Smooth muscle cell (in vitro differentiated cells): ENCODE results near the gene PSME3IP1. TPM values are rescaled to one million over a fixed set of nuclear protein-coding genes. Genes with fewer than 3 reads are reported as not detected.

Source experiments
- DNase-seq: peaks from one replicate; lab custom pipeline; 2025; ENCODE audit not compliant: unreplicated experiment; lab: John Stamatoyannopoulos, UW
- H2AFZ ChIP-seq: fragments of 200-600 bp; sonication (generic); 2 replicates; pipeline ENCODE4 v1.6.0; 2016; ENCODE audit warnings: antibody characterized with exemption, low read depth, mild to moderate bottlenecking
- H3F3A ChIP-seq: fragments of 200-600 bp; sonication (generic); 2 replicates; pipeline ENCODE4 v1.6.0; 2017; ENCODE audit warnings: antibody characterized with exemption, low read depth
- H3K27ac ChIP-seq: fragments of 200-600 bp; sonication (generic); 2 replicates; pipeline ENCODE4 v1.5.1; 2016; ENCODE audit warnings: low read depth, mild to moderate bottlenecking
- H3K27me3 ChIP-seq: fragments of 200-600 bp; sonication (generic); 2 replicates; pipeline ENCODE4 v1.6.1; 2016; ENCODE audit warnings: low read depth, mild to moderate bottlenecking
- H3K36me3 ChIP-seq: fragments of 200-600 bp; sonication (generic); 2 replicates; pipeline ENCODE4 v1.5.1; 2016; ENCODE audit warnings: low read depth
- H3K4me1 ChIP-seq: fragments of 200-600 bp; sonication (generic); 2 replicates; pipeline ENCODE4 v1.5.1; 2016; ENCODE audit warnings: low read depth
- H3K4me2 ChIP-seq: fragments of 200-600 bp; sonication (generic); 2 replicates; pipeline ENCODE4 v1.6.0; 2016; ENCODE audit warnings: mild to moderate bottlenecking
- H3K4me3 ChIP-seq: fragments of 200-600 bp; sonication (generic); 2 replicates; pipeline ENCODE4 v1.5.1; 2016; ENCODE audit warnings: mild to moderate bottlenecking
- H3K79me2 ChIP-seq: fragments of 200-600 bp; sonication (generic); 2 replicates; pipeline ENCODE4 v1.6.0; 2016; ENCODE audit warnings: low read depth, mild to moderate bottlenecking
- H3K9ac ChIP-seq: fragments of 200-600 bp; sonication (generic); 2 replicates; pipeline ENCODE4 v1.6.0; 2016; ENCODE audit warnings: low read depth
- H3K9me3 ChIP-seq: fragments of 200-600 bp; sonication (generic); replicated peaks from 2 replicates; pipeline ENCODE4 v1.5.1; 2016; ENCODE audit warnings: low read depth
- H4K20me1 ChIP-seq: fragments of 200-600 bp; sonication (generic); 2 replicates; pipeline ENCODE4 v1.6.0; 2016; ENCODE audit warnings: low read depth
- WGBS: methylation state at CpG from one replicate; pipeline ENCODE4 v1.1.7; 2016; ENCODE audit warnings: low lambda C conversion rate; 5-methylcytosine and 5-hydroxymethylcytosine counted together
- polyA plus RNA-seq: library from polyadenylated mRNA; unstranded; fragments of >200 nt; fragmentation: Nextera tagmentation; extraction: Ambion mirVana; gene quantifications from 2 replicates; pipeline ENCODE4 v1.2.1, GENCODE V29; 2016
- total RNA-seq: library from RNA; depleted of rRNA; stranded (reverse); fragments of >200 nt; gene quantifications from 2 replicates; pipeline ENCODE4 v1.2.3, GENCODE V29; 2014
- TF ChIP-seq, protein P1 (sequence below): fragments of 200-600 bp; sonication (generic); IDR thresholded peaks from 2 replicates; pipeline ENCODE4 v1.5.1; 2017; ENCODE audit warnings: borderline replicate concordance, mild to moderate bottlenecking, antibody characterized with exemption; ENCODE audit not compliant: insufficient read depth, poor library complexity, severe bottlenecking

The PSME3IP1 gene
- total and polyA plus RNA-seq, 2 experiments from 2014 or later, result 58.1 to 104 TPM

DNA sequence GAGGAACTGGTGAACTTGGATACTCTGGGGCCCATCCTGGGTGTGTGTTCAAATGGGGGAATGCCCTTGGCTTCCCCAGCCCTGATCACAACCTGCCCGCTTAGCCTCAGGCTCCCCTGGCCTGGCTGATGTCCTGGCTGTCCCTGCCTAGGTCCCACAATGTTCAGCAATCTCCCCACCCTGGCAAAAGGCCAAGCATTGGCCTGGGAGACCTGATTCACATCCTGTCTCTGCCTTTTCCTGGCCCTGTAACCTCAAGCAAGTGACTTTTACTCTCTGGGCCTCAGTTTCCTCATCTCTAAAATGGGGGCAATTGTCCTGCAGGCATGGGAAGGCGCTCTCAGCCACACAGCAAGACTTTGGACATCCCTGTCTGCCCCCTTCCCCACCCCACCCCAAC lies 79.1 kb downstream of the PSME3IP1 start:
- Histone ChIP-seq H3K4me1 (no peaks in the 10 kb centered on the region), H3K4me2 (no peak overlapping the region), H3K4me3 (no peak overlapping the region), H3F3A (no peaks in the 10 kb centered on the region), H2AFZ (no peak overlapping the region), H3K9ac (no peak overlapping the region), H3K36me3 (no peaks in the 10 kb centered on the region), H3K9me3 (no peaks in the 10 kb centered on the region), H4K20me1 (peaks cover 20% of the 10 kb centered on the region), H3K27ac (no peak overlapping the region), H3K27me3 (no peaks in the 10 kb centered on the region), H3K79me2 (no peaks in the 10 kb centered on the region)
- 100% methylated on average over 2 of the region's 2 CpGs for WGBS
- no peak for DNase-seq
- TF ChIP-seq, protein P1, sequence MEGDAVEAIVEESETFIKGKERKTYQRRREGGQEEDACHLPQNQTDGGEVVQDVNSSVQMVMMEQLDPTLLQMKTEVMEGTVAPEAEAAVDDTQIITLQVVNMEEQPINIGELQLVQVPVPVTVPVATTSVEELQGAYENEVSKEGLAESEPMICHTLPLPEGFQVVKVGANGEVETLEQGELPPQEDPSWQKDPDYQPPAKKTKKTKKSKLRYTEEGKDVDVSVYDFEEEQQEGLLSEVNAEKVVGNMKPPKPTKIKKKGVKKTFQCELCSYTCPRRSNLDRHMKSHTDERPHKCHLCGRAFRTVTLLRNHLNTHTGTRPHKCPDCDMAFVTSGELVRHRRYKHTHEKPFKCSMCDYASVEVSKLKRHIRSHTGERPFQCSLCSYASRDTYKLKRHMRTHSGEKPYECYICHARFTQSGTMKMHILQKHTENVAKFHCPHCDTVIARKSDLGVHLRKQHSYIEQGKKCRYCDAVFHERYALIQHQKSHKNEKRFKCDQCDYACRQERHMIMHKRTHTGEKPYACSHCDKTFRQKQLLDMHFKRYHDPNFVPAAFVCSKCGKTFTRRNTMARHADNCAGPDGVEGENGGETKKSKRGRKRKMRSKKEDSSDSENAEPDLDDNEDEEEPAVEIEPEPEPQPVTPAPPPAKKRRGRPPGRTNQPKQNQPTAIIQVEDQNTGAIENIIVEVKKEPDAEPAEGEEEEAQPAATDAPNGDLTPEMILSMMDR, result no peak

DNA sequence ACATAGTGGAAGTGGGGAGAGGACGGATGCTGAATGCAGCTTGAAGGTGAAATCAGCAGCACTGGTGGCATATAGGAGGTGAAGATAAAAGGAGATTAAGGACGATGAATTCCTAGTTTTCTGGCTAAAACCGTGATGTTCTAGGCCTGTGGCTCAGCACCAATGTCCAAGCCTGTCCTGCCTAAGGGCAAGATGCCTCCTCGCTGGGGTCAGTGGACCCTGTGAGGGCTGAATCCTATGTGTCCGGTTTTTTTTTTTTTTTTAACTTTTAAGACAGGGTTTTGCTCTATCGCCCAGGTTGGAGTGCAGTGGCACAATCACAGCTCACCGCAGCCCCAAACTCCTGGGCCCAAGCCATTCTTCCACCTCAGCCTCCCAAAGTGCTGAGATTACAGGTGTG lies 80.7 kb downstream of the PSME3IP1 start:
- DNase-seq, result no peak
- H3K4me1 ChIP-seq, result no peaks in the 10 kb centered on the region
- TF ChIP-seq, protein P1, result no peak
- no peak overlapping the region for H2AFZ ChIP-seq
- no peaks in the 10 kb centered on the region for H3K36me3 ChIP-seq
- no peaks in the 10 kb centered on the region for H3K9me3 ChIP-seq
- WGBS, result 97% methylated on average over 7 of the region's 7 CpGs
- no peak overlapping the region for H3K9ac ChIP-seq
- H3K27me3 ChIP-seq, result no peaks in the 10 kb centered on the region
- peaks cover 3% of the 10 kb centered on the region for H3K79me2 ChIP-seq
- H3K4me2 ChIP-seq, result no peak overlapping the region
- no peaks in the 10 kb centered on the region for H3F3A ChIP-seq
- no peak overlapping the region for H3K27ac ChIP-seq
- H4K20me1 ChIP-seq, result peaks cover 19% of the 10 kb centered on the region
- no peak overlapping the region for H3K4me3 ChIP-seq

DNA sequence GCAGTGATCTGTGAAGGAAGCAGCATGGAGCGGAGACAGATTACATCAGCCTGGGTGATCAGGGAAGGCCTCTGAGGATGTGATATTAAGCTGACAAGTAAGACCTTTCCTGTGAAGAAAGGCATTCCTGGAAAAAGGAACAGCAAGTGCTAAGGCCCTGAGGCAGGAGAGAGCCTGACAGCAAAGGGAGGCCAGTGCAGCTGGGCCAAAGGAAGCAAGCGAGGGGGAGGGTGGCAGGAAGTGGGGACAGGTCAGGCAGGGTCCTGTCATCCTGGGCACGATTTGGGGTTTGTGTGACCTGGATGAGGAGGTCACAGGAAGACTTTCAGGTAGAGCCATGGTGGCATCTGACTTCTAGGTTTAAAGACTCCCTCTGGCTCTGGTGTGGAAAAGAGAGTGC lies 81.1 kb downstream of the PSME3IP1 start:
- Histone ChIP-seq H3K4me1 (no peaks in the 10 kb centered on the region), H3F3A (no peaks in the 10 kb centered on the region), H3K9me3 (no peaks in the 10 kb centered on the region), H3K27ac (no peak overlapping the region), H3K27me3 (no peaks in the 10 kb centered on the region), H4K20me1 (peaks cover 20% of the 10 kb centered on the region), H3K9ac (no peak overlapping the region), H3K4me2 (no peak overlapping the region), H2AFZ (no peak overlapping the region), H3K36me3 (no peaks in the 10 kb centered on the region), H3K4me3 (no peak overlapping the region), H3K79me2 (peaks cover 7% of the 10 kb centered on the region)
- TF ChIP-seq, protein P1, result no peak
- WGBS, result 84% methylated on average over 3 of the region's 3 CpGs
- no peak for DNase-seq
